ENCODE results near the gene ACSF3.

- TF ChIP-seq POLR2A (IDR thresholded peaks at IDR 0.05; ENCODE audit: low read depth, low read length): no peak
- TF ChIP-seq CTCF (conservative IDR thresholded peaks at IDR 0.05; ENCODE audit: low read depth, low read length): no peak
- no peak for TF ChIP-seq NFE2L2 (IDR thresholded peaks at IDR 0.05; ENCODE audit: low read depth, low read length)
- no peak for TF ChIP-seq MXI1 (IDR thresholded peaks at IDR 0.05; ENCODE audit: borderline replicate concordance, low read depth, low read length)
- TF ChIP-seq FOS (IDR thresholded peaks at IDR 0.05; ENCODE audit: low read depth, low read length): no peak
- no peak for TF ChIP-seq CEBPB (IDR thresholded peaks at IDR 0.05; ENCODE audit: low read depth, low read length)
These were observed 50.4 kb downstream of the ACSF3 start for GRCh38 chr16:89143911-89144675.
